AG04450 (cell line): Measurements from ENCODE around the gene ANKK1. TPM values are rescaled to one million over a fixed set of nuclear protein-coding genes. Genes with fewer than 3 reads are reported as not detected.

Source experiments
- CTCF ChIA-PET: fragments of 300-600, 350-600 bp; formaldehyde crosslinking; extraction: SDS; loops from one replicate; lab custom pipeline; 2022; ENCODE audit warnings: antibody characterized with exemption, inconsistent platforms; lab: Charles Lee
- POLR2A ChIA-PET: fragments of 350-600 bp; formaldehyde crosslinking; extraction: SDS; loops from one replicate; lab custom pipeline; 2021; ENCODE audit warnings: antibody characterized with exemption, inconsistent platforms; lab: Yijun Ruan, JAX
- DNase-seq: peaks from one replicate; pipeline ENCODE4 v3.0.0-alpha.2; 2011; ENCODE audit warnings: low read depth, low spot score
- H3K27ac ChIP-seq: one replicate; pipeline ENCODE4 v1.5.1; 2012; ENCODE audit warnings: low read depth, low read length, control low read depth
- H3K27me3 ChIP-seq: one replicate; pipeline ENCODE4 v1.6.0; 2012; ENCODE audit warnings: low read length; ENCODE audit not compliant: control insufficient read depth, insufficient read depth
- H3K4me3 ChIP-seq: 2 replicates; pipeline ENCODE4 v1.5.1; 2011; ENCODE audit warnings: mild to moderate bottlenecking, low read depth, low read length, control low read depth
- H3K9me3 ChIP-seq: 2 replicates; pipeline ENCODE4 v1.5.1; 2012; ENCODE audit warnings: low read length; ENCODE audit not compliant: control insufficient read depth, insufficient read depth
- polyA plus RNA-seq: library from polyadenylated mRNA; depleted of rRNA; stranded (reverse); fragments of >200 nt; gene quantifications from 2 replicates; pipeline ENCODE4 v1.2.3, GENCODE V29; 2011
- TF ChIP-seq, protein P1 (sequence below): IDR thresholded peaks from 2 replicates; pipeline ENCODE4 v1.5.1; 2011; ENCODE audit warnings: low read depth, low read length, control low read depth, inconsistent platforms

Gene ANKK1
- polyA plus RNA-seq, 1 experiment, result not detected

DNA sequence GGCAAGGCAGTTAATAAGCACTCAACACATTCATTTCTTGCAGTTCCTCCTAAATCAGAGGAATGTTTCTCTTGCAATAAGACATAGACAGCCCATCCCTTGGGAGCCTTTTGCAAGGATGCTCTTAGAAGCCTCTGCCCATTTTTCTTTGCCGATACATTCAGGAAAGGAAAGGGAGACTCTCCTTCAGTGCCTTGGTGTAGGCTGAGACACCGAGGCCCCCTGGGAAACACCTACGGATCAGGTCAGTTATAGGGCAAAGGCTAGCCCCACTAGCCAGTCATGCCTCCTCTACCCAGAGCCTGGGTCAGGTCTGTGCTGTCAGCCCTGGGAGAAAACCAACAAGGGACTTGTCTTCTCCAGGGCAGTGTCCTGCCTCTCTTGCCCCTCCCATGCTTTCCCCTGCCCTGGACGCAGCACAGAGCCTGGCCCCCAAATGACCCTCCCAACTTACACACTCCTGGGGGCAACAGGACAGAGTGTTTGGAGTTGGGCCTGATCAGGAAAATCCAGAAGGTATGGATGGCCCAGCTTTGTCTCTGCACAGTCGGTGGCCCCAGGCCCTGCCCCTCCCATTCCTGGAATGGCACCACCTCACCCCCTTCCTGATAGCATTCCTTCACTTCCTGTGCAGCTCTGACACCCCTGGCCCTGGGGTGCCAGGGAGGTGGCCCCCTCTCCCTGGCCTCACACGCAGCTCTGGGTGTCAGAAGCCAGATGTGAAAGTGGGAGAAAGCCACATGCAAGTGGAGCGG is 18.3 kb downstream of the ANKK1 start:
- POLR2A ChIA-PET, result no interaction called here
- TF ChIP-seq, protein P1, sequence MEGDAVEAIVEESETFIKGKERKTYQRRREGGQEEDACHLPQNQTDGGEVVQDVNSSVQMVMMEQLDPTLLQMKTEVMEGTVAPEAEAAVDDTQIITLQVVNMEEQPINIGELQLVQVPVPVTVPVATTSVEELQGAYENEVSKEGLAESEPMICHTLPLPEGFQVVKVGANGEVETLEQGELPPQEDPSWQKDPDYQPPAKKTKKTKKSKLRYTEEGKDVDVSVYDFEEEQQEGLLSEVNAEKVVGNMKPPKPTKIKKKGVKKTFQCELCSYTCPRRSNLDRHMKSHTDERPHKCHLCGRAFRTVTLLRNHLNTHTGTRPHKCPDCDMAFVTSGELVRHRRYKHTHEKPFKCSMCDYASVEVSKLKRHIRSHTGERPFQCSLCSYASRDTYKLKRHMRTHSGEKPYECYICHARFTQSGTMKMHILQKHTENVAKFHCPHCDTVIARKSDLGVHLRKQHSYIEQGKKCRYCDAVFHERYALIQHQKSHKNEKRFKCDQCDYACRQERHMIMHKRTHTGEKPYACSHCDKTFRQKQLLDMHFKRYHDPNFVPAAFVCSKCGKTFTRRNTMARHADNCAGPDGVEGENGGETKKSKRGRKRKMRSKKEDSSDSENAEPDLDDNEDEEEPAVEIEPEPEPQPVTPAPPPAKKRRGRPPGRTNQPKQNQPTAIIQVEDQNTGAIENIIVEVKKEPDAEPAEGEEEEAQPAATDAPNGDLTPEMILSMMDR, result no peak
- CTCF ChIA-PET, result no interaction called here

DNA sequence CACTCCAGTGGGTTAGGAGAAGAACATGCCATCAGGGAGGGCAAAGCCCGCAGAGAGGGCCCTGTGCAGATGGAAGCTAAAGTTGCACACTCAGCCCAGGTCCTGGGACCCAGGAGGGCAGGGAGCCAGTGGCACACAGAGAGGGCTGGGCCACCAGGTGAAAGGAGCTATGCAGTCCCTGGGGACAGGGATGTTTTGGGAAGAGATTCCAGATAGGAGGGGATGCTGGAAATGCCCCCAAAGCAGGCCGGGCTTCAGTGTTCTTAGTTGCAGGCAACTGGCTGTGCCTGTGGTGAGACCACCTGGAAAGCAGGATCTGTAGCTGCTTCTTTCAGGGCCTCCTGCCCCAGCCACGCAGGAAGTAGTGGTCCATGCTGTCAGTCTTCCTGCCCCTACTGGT is 19.6 kb downstream of the ANKK1 start:
- POLR2A ChIA-PET, result no interaction called here
- Histone ChIP-seq H3K27ac (no peak overlapping the region), H3K9me3 (no peaks in the 10 kb centered on the region; the same call in 1 of the 2 replicates), H3K4me3 (no peak overlapping the region), H3K27me3 (peaks cover 13% of the 10 kb centered on the region)
- DNase-seq, result no peak
- CTCF ChIA-PET, result no interaction called here
- TF ChIP-seq, protein P1, result no peak

More for the DNA sequence above, 18.3 kb downstream of the ANKK1 start:
- Histone ChIP-seq H3K27me3 (peaks cover 13% of the 10 kb centered on the region), H3K4me3 (no peak overlapping the region), H3K27ac (no peak overlapping the region), H3K9me3 (no peaks in the 10 kb centered on the region; the same call in 1 of the 2 replicates)
- no peak for DNase-seq

DNA sequence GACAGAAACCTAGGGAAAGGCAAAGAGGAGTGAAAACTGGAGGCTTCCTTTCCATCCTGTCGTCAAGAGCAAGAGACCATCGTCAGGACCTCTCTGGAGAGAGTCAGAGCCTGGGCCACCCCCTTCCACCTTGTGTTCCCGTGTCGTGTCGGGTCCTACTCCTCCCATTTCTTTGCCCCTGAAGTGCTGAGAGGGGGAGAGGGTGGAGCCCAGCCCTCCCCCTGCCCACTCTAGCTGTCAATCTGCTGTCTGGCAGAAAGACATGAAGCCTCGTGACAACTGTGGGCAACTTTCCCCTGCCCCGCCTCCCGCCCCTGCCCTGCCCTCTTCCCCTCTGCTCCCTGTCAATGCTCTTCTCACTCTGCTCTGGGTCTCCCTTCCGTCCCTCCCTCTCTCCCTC is 20.6 kb downstream of the ANKK1 start:
- Histone ChIP-seq H3K27ac (no peak overlapping the region), H3K27me3 (peaks cover 5% of the 10 kb centered on the region), H3K9me3 (no peaks in the 10 kb centered on the region; the same call in 1 of the 2 replicates), H3K4me3 (no peak overlapping the region)
- TF ChIP-seq, protein P1, result no peak
- ChIA-PET POLR2A (no interaction called here), CTCF (no interaction called here)
- no peak for DNase-seq

DNA sequence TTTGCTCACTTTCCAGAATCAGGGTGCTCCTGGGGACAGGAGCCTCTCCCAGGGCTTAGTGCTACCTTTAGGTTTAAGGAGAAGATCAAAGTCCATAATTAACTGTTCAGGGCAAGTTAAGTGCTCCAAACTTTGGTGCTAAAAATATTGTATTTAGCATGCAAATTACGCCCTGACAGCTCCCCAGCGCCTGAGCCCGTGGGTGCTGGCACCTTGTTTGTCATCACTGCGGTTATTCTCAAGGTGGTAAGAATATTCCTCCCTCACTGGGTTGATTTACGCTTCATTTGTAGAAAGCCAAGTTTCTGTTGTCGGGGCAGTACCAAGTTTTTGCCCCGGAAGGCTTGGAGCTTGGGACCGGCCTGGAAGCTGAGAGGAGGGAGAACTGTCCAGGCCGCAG is 21.3 kb downstream of the ANKK1 start:
- Histone ChIP-seq H3K27ac (no peak overlapping the region), H3K9me3 (no peaks in the 10 kb centered on the region; the same call in 1 of the 2 replicates), H3K27me3 (peaks cover 5% of the 10 kb centered on the region), H3K4me3 (no peak overlapping the region)
- DNase-seq, result no peak
- ChIA-PET CTCF (no interaction called here), POLR2A (no interaction called here)
- TF ChIP-seq, protein P1, result no peak

DNA sequence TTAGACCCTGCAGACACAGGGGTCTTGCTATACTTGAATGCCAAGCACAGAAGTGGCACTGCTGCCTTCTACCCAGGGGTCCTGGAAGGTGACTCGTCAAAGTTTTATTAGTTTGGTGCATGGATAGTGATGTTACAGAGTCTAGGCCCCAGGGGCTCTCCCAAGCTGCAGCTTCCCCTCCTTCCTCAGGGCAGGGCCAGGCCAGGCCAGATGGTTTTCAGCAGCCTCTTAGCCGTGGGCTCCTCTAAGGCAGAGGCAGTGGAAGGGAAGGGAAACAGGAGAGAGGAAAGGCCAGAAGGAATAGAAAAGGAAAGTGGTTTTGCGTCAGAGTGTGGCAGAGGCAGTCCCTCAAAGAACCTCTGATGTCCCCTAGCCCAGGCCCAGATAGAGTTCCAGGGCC is 21.9 kb downstream of the ANKK1 start:
- DNase-seq, result no peak
- POLR2A ChIA-PET, result no interaction called here
- CTCF ChIA-PET, result no interaction called here
- TF ChIP-seq, protein P1, result no peak
- Histone ChIP-seq H3K9me3 (no peaks in the 10 kb centered on the region; the same call in 1 of the 2 replicates), H3K4me3 (no peak overlapping the region), H3K27me3 (peaks cover 5% of the 10 kb centered on the region), H3K27ac (no peak overlapping the region)
